Measurements from ENCODE around the gene XPR1. TPM values are rescaled to one million over a fixed set of nuclear protein-coding genes. Genes with fewer than 3 reads are reported as not detected.
"Not testable (repeated sequence)": the region's sequence is repeated elsewhere in the genome, so short reads cannot be mapped to it uniquely, and the experiment has no call there.

The XPR1 gene
- total RNA-seq, 1 experiment from 2014 or later, result 7.0 TPM

- no peak for DNase-seq (ENCODE audit: low spot score)
Measured at GRCh38 chr1:180781718-180782117, 149.9 kb downstream of the XPR1 start.

- DNase-seq (ENCODE audit: low spot score), result no peak
Measured at GRCh38 chr1:180785291-180785690, 153.5 kb downstream of the XPR1 start.

- no peak for DNase-seq (ENCODE audit: low spot score)
Measured at GRCh38 chr1:180785887-180786286, 154.1 kb downstream of the XPR1 start.

- no peak for DNase-seq (ENCODE audit: low spot score)
Measured at GRCh38 chr1:180786624-180787023, 154.8 kb downstream of the XPR1 start.

- DNase-seq (ENCODE audit: low spot score), result no peak
Measured at GRCh38 chr1:180787628-180788307, 155.9 kb downstream of the XPR1 start.

- DNase-seq (ENCODE audit: low spot score), result no peak
Measured at GRCh38 chr1:180789460-180789859, 157.6 kb downstream of the XPR1 start.

- DNase-seq (ENCODE audit: low spot score), result not testable (repeated sequence)
Measured at GRCh38 chr1:180791152-180791551, 159.3 kb downstream of the XPR1 start.

GRCh38 chr1:180791806-180792205 is 160.0 kb downstream of the XPR1 start:
- DNase-seq (ENCODE audit: low spot score), result no peak

GRCh38 chr1:180793451-180793850 is 161.6 kb downstream of the XPR1 start:
- no peak for DNase-seq (ENCODE audit: low spot score)

GRCh38 chr1:180796897-180797640 is 165.2 kb downstream of the XPR1 start:
- DNase-seq (ENCODE audit: low spot score), result no peak

- DNase-seq (ENCODE audit: low spot score), result no peak
Measured at GRCh38 chr1:180800945-180801344, 169.1 kb downstream of the XPR1 start.

- DNase-seq (ENCODE audit: low spot score), result no peak
Measured at GRCh38 chr1:180802813-180803212, 171.0 kb downstream of the XPR1 start.

- no peak for DNase-seq (ENCODE audit: low spot score)
Measured at GRCh38 chr1:180805316-180805715, 173.5 kb downstream of the XPR1 start.

GRCh38 chr1:180811298-180811697 is 179.5 kb downstream of the XPR1 start:
- no peak for DNase-seq (ENCODE audit: low spot score)

- no peak for DNase-seq (ENCODE audit: low spot score)
Measured at GRCh38 chr1:180811886-180812285, 180.1 kb downstream of the XPR1 start.

- DNase-seq (ENCODE audit: low spot score), result no peak
Measured at GRCh38 chr1:180814258-180814657, 182.4 kb downstream of the XPR1 start.

GRCh38 chr1:180815188-180815587 is 183.4 kb downstream of the XPR1 start:
- DNase-seq (ENCODE audit: low spot score), result no peak

- no peak for DNase-seq (ENCODE audit: low spot score)
Measured at GRCh38 chr1:180816132-180816531, 184.3 kb downstream of the XPR1 start.

- no peak for DNase-seq (ENCODE audit: low spot score)
Measured at GRCh38 chr1:180821970-180822369, 190.1 kb downstream of the XPR1 start.

- DNase-seq (ENCODE audit: low spot score), result not testable (repeated sequence)
Measured at GRCh38 chr1:180831507-180831906, 199.7 kb downstream of the XPR1 start.

- DNase-seq (ENCODE audit: low spot score), result not testable (repeated sequence)
Measured at GRCh38 chr1:180833180-180833579, 201.4 kb downstream of the XPR1 start.

GRCh38 chr1:180836449-180836848 is 204.6 kb downstream of the XPR1 start:
- no peak for DNase-seq (ENCODE audit: low spot score)

GRCh38 chr1:180837020-180837419 is 205.2 kb downstream of the XPR1 start:
- no peak for DNase-seq (ENCODE audit: low spot score)

Data from HT-29 (cell line).